ENCODE data around the gene MAPKAPK5. TPM values are rescaled to one million over a fixed set of nuclear protein-coding genes. Genes with fewer than 3 reads are reported as not detected.

The MAPKAPK5 gene
- total and polyA plus RNA-seq, 10 of the 15 experiments (the other 5 are each of a cell fraction or from before 2014, with no cell fraction given) = 12.6 to 54.3 (median 41.5) TPM

DNA sequence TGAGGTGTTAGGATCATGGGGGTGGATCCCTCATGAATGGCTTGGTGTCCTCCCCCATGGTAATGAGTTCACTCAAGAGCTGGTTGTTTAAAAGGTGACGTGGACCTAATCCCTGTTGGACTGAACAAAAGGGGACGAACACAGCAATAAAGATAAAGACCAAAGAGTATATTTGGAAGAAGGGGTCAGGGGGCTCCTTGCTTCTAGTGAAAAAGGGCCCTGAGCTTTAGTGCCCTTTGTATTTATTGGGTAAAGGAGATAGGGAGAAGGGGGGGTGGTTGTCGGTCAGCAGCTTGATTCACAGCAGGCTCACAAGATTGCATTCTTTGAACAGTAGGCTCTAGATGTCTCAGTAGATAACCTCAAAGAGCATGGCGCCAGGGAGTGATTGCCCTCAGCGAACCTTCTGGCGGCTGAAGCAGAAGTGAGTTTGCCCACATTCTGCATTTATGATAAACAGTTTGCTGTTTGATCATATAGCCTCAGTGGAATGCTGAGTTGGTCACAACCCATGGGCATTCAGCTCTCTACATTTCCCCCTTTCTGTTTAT is 25.9 kb upstream of the MAPKAPK5 start:
- no peak overlapping the region for H3K9ac ChIP-seq (ENCODE audit: control insufficient read depth, insufficient read depth, low read length)
- DNase-seq (ENCODE audit: low read depth, low spot score) = no peak
- ChIA-PET SMC1A (ENCODE audit: uncharacterized antibody, unreplicated experiment) (interaction anchor here (0.5 to 6.5 kb wide), 5 partner anchors 9 to 278 kb away, joined by 3 to 89 read pairs (median 3); partner anchors contain the start of gene MAPKAPK5), RAD21 (ENCODE audit: unreplicated experiment) (interaction anchor here (0.8 to 2.4 kb wide), 4 partner anchors 9 to 63 kb away, joined by 3 to 14 read pairs (median 4); no protein-coding TSS in a partner anchor), POLR2A (interaction anchor here (1.2 kb wide), 1 partner anchor 62 kb away, joined by 4 read pairs; no protein-coding TSS in a partner anchor), CTCF (interaction anchor here (0.8 to 9.7 kb wide), 4 partner anchors 10 to 130 kb away, joined by 3 to 170 read pairs (median 8); partner anchors contain the start of genes ACAD10 and BRAP)
- H3K79me2 ChIP-seq (ENCODE audit: control insufficient read depth, insufficient read depth, low read length) = no peaks in the 10 kb centered on the region
- peaks cover 3% of the 10 kb centered on the region; the same call in 1 of the 2 replicates for H3K4me1 ChIP-seq (ENCODE audit: control insufficient read depth, insufficient read depth, low read length)
- ATAC-seq = no peak
- in situ Hi-C loops (cut with MboI) = loop anchor here (10.0 kb wide), 1 partner anchor 61 kb away; no protein-coding TSS in a partner anchor
- H3K27ac ChIP-seq (ENCODE audit: control insufficient read depth, insufficient read depth) = no peak overlapping the region
- H3K4me2 ChIP-seq (ENCODE audit: control insufficient read depth, insufficient read depth) = no peak overlapping the region
- H2AFZ ChIP-seq (ENCODE audit: control insufficient read depth, low read depth, low read length) = no peak overlapping the region
- 68% methylated on average over 6 of the region's 6 CpGs for whole genome bisulfite sequencing (ENCODE audit: insufficient coverage, insufficient replicate concordance, low lambda C conversion rate, missing lambda C conversion rate)
- H3K36me3 ChIP-seq (ENCODE audit: control insufficient read depth in 2 of 2, insufficient read depth in 2 of 2, low read length in 1 of 2) = no peaks in the 10 kb centered on the region
- no TSS peak for BruUV-seq (replicated peaks)
- H3K27me3 ChIP-seq (replicated peaks in 1 of 2; ENCODE audit: control insufficient read depth in 2 of 2, insufficient read depth in 2 of 2, low read length in 1 of 2) = peaks cover 0 to 2% of the 10 kb centered on the region in 2 experiments; a peak in 1 of 4 replicates
- H4K20me1 ChIP-seq (ENCODE audit: control insufficient read depth, insufficient read depth) = no peaks in the 10 kb centered on the region
- H3K9me3 ChIP-seq (replicated peaks; ENCODE audit: control insufficient read depth, insufficient read depth, low read length) = no peaks in the 10 kb centered on the region
- intact Hi-C loops (cut with micrococcal nuclease; ENCODE audit: unreplicated experiment) = no loop called here
- no peak overlapping the region for H3K4me3 ChIP-seq
- FAIRE-seq = no peak
- TF ChIP-seq MYB (IDR thresholded peaks at IDR 0.05; ENCODE audit: borderline replicate concordance, low read depth, low read length) = no peak
- no peak for TF ChIP-seq REST (IDR thresholded peaks at IDR 0.05; ENCODE audit: low read depth, low read length)
- TF ChIP-seq, protein P1, sequence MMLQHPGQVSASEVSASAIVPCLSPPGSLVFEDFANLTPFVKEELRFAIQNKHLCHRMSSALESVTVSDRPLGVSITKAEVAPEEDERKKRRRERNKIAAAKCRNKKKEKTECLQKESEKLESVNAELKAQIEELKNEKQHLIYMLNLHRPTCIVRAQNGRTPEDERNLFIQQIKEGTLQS (IDR thresholded peaks at IDR 0.05; ENCODE audit: borderline replicate concordance, extremely low read depth, low read depth, low read length) = no peak
- TF ChIP-seq, protein P2, sequence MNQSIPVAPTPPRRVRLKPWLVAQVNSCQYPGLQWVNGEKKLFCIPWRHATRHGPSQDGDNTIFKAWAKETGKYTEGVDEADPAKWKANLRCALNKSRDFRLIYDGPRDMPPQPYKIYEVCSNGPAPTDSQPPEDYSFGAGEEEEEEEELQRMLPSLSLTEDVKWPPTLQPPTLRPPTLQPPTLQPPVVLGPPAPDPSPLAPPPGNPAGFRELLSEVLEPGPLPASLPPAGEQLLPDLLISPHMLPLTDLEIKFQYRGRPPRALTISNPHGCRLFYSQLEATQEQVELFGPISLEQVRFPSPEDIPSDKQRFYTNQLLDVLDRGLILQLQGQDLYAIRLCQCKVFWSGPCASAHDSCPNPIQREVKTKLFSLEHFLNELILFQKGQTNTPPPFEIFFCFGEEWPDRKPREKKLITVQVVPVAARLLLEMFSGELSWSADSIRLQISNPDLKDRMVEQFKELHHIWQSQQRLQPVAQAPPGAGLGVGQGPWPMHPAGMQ (IDR thresholded peaks at IDR 0.05; ENCODE audit: borderline replicate concordance) = no peak
- TF ChIP-seq SP1 (IDR thresholded peaks at IDR 0.05; ENCODE audit: low read depth, low read length) = no peak
- no peak for TF ChIP-seq JUNB (IDR thresholded peaks at IDR 0.05)
- no peak for TF ChIP-seq BCL11A (IDR thresholded peaks at IDR 0.05; ENCODE audit: low read depth, low read length)
- TF ChIP-seq, protein P3, sequence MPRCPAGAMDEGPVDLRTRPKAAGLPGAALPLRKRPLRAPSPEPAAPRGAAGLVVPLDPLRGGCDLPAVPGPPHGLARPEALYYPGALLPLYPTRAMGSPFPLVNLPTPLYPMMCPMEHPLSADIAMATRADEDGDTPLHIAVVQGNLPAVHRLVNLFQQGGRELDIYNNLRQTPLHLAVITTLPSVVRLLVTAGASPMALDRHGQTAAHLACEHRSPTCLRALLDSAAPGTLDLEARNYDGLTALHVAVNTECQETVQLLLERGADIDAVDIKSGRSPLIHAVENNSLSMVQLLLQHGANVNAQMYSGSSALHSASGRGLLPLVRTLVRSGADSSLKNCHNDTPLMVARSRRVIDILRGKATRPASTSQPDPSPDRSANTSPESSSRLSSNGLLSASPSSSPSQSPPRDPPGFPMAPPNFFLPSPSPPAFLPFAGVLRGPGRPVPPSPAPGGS (IDR thresholded peaks at IDR 0.05; ENCODE audit: borderline replicate concordance, insufficient read depth, low read depth, low read length, poor library complexity, severe bottlenecking) = no peak
- TF ChIP-seq POLR2AphosphoS2 (IDR thresholded peaks at IDR 0.05; ENCODE audit: low read depth, low read length) = no peak
- no peak for TF ChIP-seq ZBTB11 (CRISPR knock-in tag; IDR thresholded peaks at IDR 0.05)
- no peak for TF ChIP-seq RUNX3 (IDR thresholded peaks at IDR 0.05; ENCODE audit: low read length)
